Neural cell (in vitro differentiated cells): ENCODE data around the gene RNPEPL1. TPM values are rescaled to one million over a fixed set of nuclear protein-coding genes. Genes with fewer than 3 reads are reported as not detected.

ENCODE experiments used
- H2AFZ ChIP-seq: fragments of 200-600, 300-800 bp; sonication (generic), shearing (Covaris generic); 2 replicates; pipeline ENCODE4 v1.6.0; 2014; ENCODE audit warnings: low read depth, mild to moderate bottlenecking, antibody characterized with exemption, low read length, moderate library complexity
- H3F3A ChIP-seq: fragments of 200-600 bp; shearing (Covaris generic); 2 replicates; pipeline ENCODE4 v1.6.1; 2016; ENCODE audit warnings: mild to moderate bottlenecking, moderate library complexity, mixed read lengths, antibody characterized with exemption, low read length; ENCODE audit not compliant: insufficient read depth, poor library complexity, severe bottlenecking
- H3K27ac ChIP-seq: fragments of 200-600, 300-800 bp; sonication (generic), shearing (Covaris generic); 2 replicates; pipeline ENCODE4 v1.5.1; 2014; ENCODE audit warnings: mild to moderate bottlenecking, low read length, moderate library complexity
- H3K27me3 ChIP-seq: fragments of 300-800, 200-600 bp; sonication (generic), shearing (Covaris generic); 2 replicates; pipeline ENCODE4 v1.6.0; 2014; ENCODE audit warnings: mild to moderate bottlenecking, low read depth, low read length, moderate library complexity; ENCODE audit not compliant: insufficient read depth
- H3K36me3 ChIP-seq: fragments of 300-800, 200-600 bp; sonication (generic), shearing (Covaris generic); 2 replicates; pipeline ENCODE4 v1.5.1; 2014; ENCODE audit warnings: mild to moderate bottlenecking, antibody characterized with exemption, low read length, moderate library complexity; ENCODE audit not compliant: insufficient read depth
- H3K4me2 ChIP-seq: fragments of 300-800, 200-600 bp; sonication (generic), shearing (Covaris generic); 2 replicates; pipeline ENCODE4 v1.6.0; 2014; ENCODE audit warnings: mild to moderate bottlenecking, low read length
- H3K4me3 ChIP-seq: fragments of 300-800, 200-600 bp; sonication (generic), shearing (Covaris generic); 2 replicates; pipeline ENCODE4 v1.5.1; 2014; ENCODE audit warnings: mild to moderate bottlenecking, low read length, moderate library complexity
- H3K79me2 ChIP-seq: fragments of 200-600 bp; shearing (Covaris generic); replicated peaks from 2 replicates; pipeline ENCODE4 v1.6.0; 2014; ENCODE audit warnings: mild to moderate bottlenecking, low read length, moderate library complexity; ENCODE audit not compliant: insufficient read depth
- H3K9ac ChIP-seq: fragments of 300-800, 200-600 bp; sonication (generic), shearing (Covaris generic); 2 replicates; pipeline ENCODE4 v1.6.1; 2016; ENCODE audit warnings: mild to moderate bottlenecking, low read length, mixed read lengths
- H3K9me2 ChIP-seq: fragments of 200-600 bp; shearing (Covaris generic); 2 replicates; pipeline ENCODE4 v1.6.1; 2016; ENCODE audit warnings: mild to moderate bottlenecking, low read length, mixed read lengths; ENCODE audit not compliant: insufficient read depth
- H3K9me3 ChIP-seq: fragments of 200-600, 300-800 bp; sonication (generic), shearing (Covaris generic); 2 replicates; pipeline ENCODE4 v1.6.1; 2016; ENCODE audit warnings: mild to moderate bottlenecking, mixed run types, low read length, moderate library complexity, mixed read lengths
- H4K20me1 ChIP-seq: fragments of 200-600 bp; shearing (Covaris generic); 2 replicates; pipeline ENCODE4 v1.6.1; 2016; ENCODE audit warnings: mild to moderate bottlenecking, mixed run types; ENCODE audit not compliant: insufficient read depth
- CTCF ChIP-seq: fragments of 450-650 bp; IDR thresholded peaks from 2 replicates; pipeline ENCODE4 v1.5.1; 2014; ENCODE audit warnings: antibody characterized with exemption, mild to moderate bottlenecking, moderate library complexity; ENCODE audit not compliant: poor library complexity, severe bottlenecking
- EP300 ChIP-seq: fragments of 450-650 bp; conservative IDR thresholded peaks from 2 replicates; pipeline ENCODE4 v1.6.1; 2014; ENCODE audit warnings: antibody characterized with exemption, mild to moderate bottlenecking, moderate library complexity; ENCODE audit not compliant: poor library complexity, severe bottlenecking
- EZH2 ChIP-seq: fragments of 200-600, 300-800 bp; shearing (Covaris generic), sonication (generic); IDR thresholded peaks from 2 replicates; pipeline ENCODE4 v1.6.1; 2014; ENCODE audit warnings: antibody characterized with exemption, low read length, borderline replicate concordance, mild to moderate bottlenecking; ENCODE audit not compliant: insufficient read depth, poor library complexity, severe bottlenecking
- MXI1 ChIP-seq: fragments of 450-650 bp; conservative IDR thresholded peaks from 2 replicates; pipeline ENCODE4 v1.6.1; 2014; ENCODE audit warnings: antibody characterized with exemption, mild to moderate bottlenecking; ENCODE audit not compliant: poor library complexity, severe bottlenecking
- POLR2AphosphoS5 ChIP-seq: IDR thresholded peaks from 2 replicates; pipeline ENCODE4 v1.6.1; 2012
- RAD21 ChIP-seq: fragments of 450-650 bp; conservative IDR thresholded peaks from 2 replicates; pipeline ENCODE4 v1.6.1; 2014; ENCODE audit warnings: antibody characterized with exemption, mild to moderate bottlenecking, moderate library complexity
- REST ChIP-seq: IDR thresholded peaks from 2 replicates; pipeline ENCODE4 v1.6.1; 2012; ENCODE audit warnings: borderline replicate concordance
- SMC3 ChIP-seq: fragments of 450-650 bp; conservative IDR thresholded peaks from 2 replicates; pipeline ENCODE4 v1.6.1; 2014; ENCODE audit warnings: antibody characterized with exemption, mild to moderate bottlenecking, moderate library complexity; ENCODE audit not compliant: poor library complexity
- TAF1 ChIP-seq: IDR thresholded peaks from 2 replicates; pipeline ENCODE4 v1.6.1; 2012; ENCODE audit warnings: low read depth
- polyA plus RNA-seq: library from polyadenylated mRNA; depleted of rRNA; stranded (reverse); fragments of >200 nt; gene quantifications from 2 replicates; pipeline ENCODE4 v1.2.3, GENCODE V29; 2014

Gene RNPEPL1
- polyA plus RNA-seq, 1 donor from 2014 or later: 16.1 TPM

GRCh38 chr2:240591784-240592183 lies 23.5 kb downstream of the RNPEPL1 start:
- H4K20me1 ChIP-seq: no peaks in the 10 kb centered on the region
- no peak for TF ChIP-seq EP300
- TF ChIP-seq REST: no peak
- no peak for TF ChIP-seq CTCF
- TF ChIP-seq EZH2: no peak
- TF ChIP-seq MXI1: no peak
- no peak for TF ChIP-seq TAF1
- TF ChIP-seq RAD21: no peak
- TF ChIP-seq SMC3: no peak
- no peak for TF ChIP-seq POLR2AphosphoS5
- H2AFZ ChIP-seq: no peak overlapping the region
- H3K36me3 ChIP-seq: no peaks in the 10 kb centered on the region
- no peaks in the 10 kb centered on the region for H3K9me3 ChIP-seq
- H3K9me2 ChIP-seq: no peaks in the 10 kb centered on the region
- H3F3A ChIP-seq: no peaks in the 10 kb centered on the region
- no peak overlapping the region for H3K4me3 ChIP-seq
- no peaks in the 10 kb centered on the region for H3K27me3 ChIP-seq
- H3K4me2 ChIP-seq: no peak overlapping the region
- H3K9ac ChIP-seq: no peak overlapping the region
- no peak overlapping the region for H3K27ac ChIP-seq
- peaks cover 22% of the 10 kb centered on the region for H3K79me2 ChIP-seq

GRCh38 chr2:240593026-240593702 lies 24.9 kb downstream of the RNPEPL1 start:
- H4K20me1 ChIP-seq: no peaks in the 10 kb centered on the region
- no peak overlapping the region for H2AFZ ChIP-seq
- peaks cover 9% of the 10 kb centered on the region for H3K79me2 ChIP-seq
- H3F3A ChIP-seq: no peaks in the 10 kb centered on the region
- TF ChIP-seq RAD21 (no peak), EP300 (no peak), EZH2 (no peak), MXI1 (no peak), CTCF (no peak), POLR2AphosphoS5 (no peak), TAF1 (no peak), SMC3 (no peak), REST (no peak)
- no peak overlapping the region for H3K4me3 ChIP-seq
- no peak overlapping the region for H3K9ac ChIP-seq
- no peaks in the 10 kb centered on the region for H3K9me2 ChIP-seq
- no peak overlapping the region for H3K4me2 ChIP-seq
- no peaks in the 10 kb centered on the region for H3K27me3 ChIP-seq
- no peaks in the 10 kb centered on the region for H3K9me3 ChIP-seq
- H3K36me3 ChIP-seq: no peaks in the 10 kb centered on the region
- H3K27ac ChIP-seq: no peak overlapping the region
